Sigmoid colon (tissue), 7 donors: ENCODE data around the gene TP53BP1. TPM values are rescaled to one million over a fixed set of nuclear protein-coding genes. Genes with fewer than 3 reads are reported as not detected.

Experiments used
- DNase-seq: peaks from one replicate; pipeline ENCODE4 v3.0.0-alpha.2; 2019
- H3K27ac ChIP-seq, 4 donors: fragments of 200-600 bp; sonication (generic); one replicate each; pipeline ENCODE4 v1.5.1; 2016 to 2019; ENCODE audit warnings: mild to moderate bottlenecking in 1 of 4
- H3K27me3 ChIP-seq, 3 donors: fragments of 200-600 bp; sonication (generic); one replicate each; pipeline ENCODE4 v1.5.1; 2019; ENCODE audit warnings: mild to moderate bottlenecking in 1 of 3
- H3K36me3 ChIP-seq, 4 donors: fragments of 200-600 bp; sonication (generic); one replicate each; pipeline ENCODE4 v1.5.1; 2016 to 2019
- H3K4me1 ChIP-seq, 4 donors: fragments of 200-600 bp; sonication (generic); one replicate each; pipeline ENCODE4 v1.5.1; 2017 to 2019
- H3K4me3 ChIP-seq, 4 donors: fragments of 200-600 bp; sonication (generic); one replicate each; pipeline ENCODE4 v1.5.1; 2017 to 2019; ENCODE audit warnings: mild to moderate bottlenecking in 2 of 4, moderate library complexity in 1 of 4
- H3K9me3 ChIP-seq, 4 donors: fragments of 200-600 bp in 3 of 4; sonication (generic) in 3 of 4; one replicate each; pipeline versions ENCODE4 v1.5.1 to v1.6.1; 2013 to 2019
- EP300 ChIP-seq, 4 donors: sonication (generic); formaldehyde crosslinking; IDR thresholded peaks; one replicate each; pipeline ENCODE4 v1.6.1; 2017; ENCODE audit warnings: antibody characterized with exemption in 4 of 4
- POLR2A ChIP-seq, 2 donors: fragments of 450-650 bp; IDR thresholded peaks; one replicate each; pipeline ENCODE4 v1.6.1; 2016; ENCODE audit warnings: antibody characterized with exemption in 2 of 2, mild to moderate bottlenecking in 2 of 2, moderate library complexity in 2 of 2
- POLR2AphosphoS5 ChIP-seq, 4 donors: sonication (generic); formaldehyde crosslinking; IDR thresholded peaks; one replicate each; pipeline ENCODE4 v1.6.1; 2017; ENCODE audit warnings: antibody characterized with exemption in 4 of 4
- WGBS, 2 donors: extraction: QIAGEN DNeasy Blood & Tissue Kit; methylation state at CpG; one replicate each; pipeline ENCODE4 v1.1.7; 2013; 5-methylcytosine and 5-hydroxymethylcytosine counted together
- intact Hi-C: fragments of 100-400 bp; cut with DNase I; formaldehyde crosslinking; loops from one replicate; pipeline ENCODE4 v1.15.1; 2023
- polyA plus RNA-seq, 3 donors: library from polyadenylated mRNA; stranded (reverse); fragments of 200-250 nt; gene quantifications; one replicate each; pipeline ENCODE4 v1.2.3, GENCODE V29; 2013
- total RNA-seq, 4 donors: library from RNA; depleted of rRNA; stranded (reverse); fragments of >200 nt; gene quantifications; one replicate each; pipeline ENCODE4 v1.1.0, GENCODE V29; 2016
- TF ChIP-seq, protein P1 (sequence below), 4 experiments: fragments of 450-650 bp in 3 of 4; fragments of 200-600 bp in 1 of 4; IDR thresholded peaks; one replicate each; pipeline ENCODE4 v1.5.1; 2016 to 2019; ENCODE audit warnings: antibody characterized with exemption in 4 of 4, mild to moderate bottlenecking in 3 of 4, moderate library complexity in 2 of 4
- donor health status: healthy with polysubstance abuse.
- donor health status: Bipolar disorder and iron deficiency.
- donor health status: healthy.

Gene TP53BP1
- total and polyA plus RNA-seq, 7 donors: 1.8 to 63.4 (median 38.3) TPM

GRCh38 chr15:43420435-43420834, 72.5 kb downstream of the TP53BP1 start:
- H3K36me3 ChIP-seq: peaks cover 18 to 93% (median 50%) of the 10 kb centered on the region in 4 donors
- 96% methylated on average over 10 of the region's 10 CpGs for WGBS, 2 donors

GRCh38 chr15:43414196-43414595, 78.8 kb downstream of the TP53BP1 start:
- H3K27me3 ChIP-seq: no peaks in the 10 kb centered on the region

More at GRCh38 chr15:43420435-43420834, 72.5 kb downstream of the TP53BP1 start:
- Histone ChIP-seq H3K9me3 (no peaks in the 10 kb centered on the region), H3K4me3 (no peak overlapping the region), H3K27ac (no peak overlapping the region), H3K4me1 (no peaks in the 10 kb centered on the region), H3K27me3 (no peaks in the 10 kb centered on the region)
- no peak for TF ChIP-seq EP300 (IDR thresholded peaks at IDR 0.05)
- intact Hi-C loops: no loop called here
- DNase-seq: no peak

GRCh38 chr15:43412096-43412495, 80.9 kb downstream of the TP53BP1 start:
- H3K36me3 ChIP-seq: peaks cover 20 to 100% (median 60%) of the 10 kb centered on the region in 4 donors
- no peak overlapping the region for H3K4me3 ChIP-seq
- peaks cover 0 to 6% (median 2%) of the 10 kb centered on the region in 4 donors for H3K4me1 ChIP-seq
- DNase-seq: no peak
- TF ChIP-seq POLR2A (IDR thresholded peaks at IDR 0.05): no peak
- no peak for TF ChIP-seq POLR2AphosphoS5 (IDR thresholded peaks at IDR 0.05)
- TF ChIP-seq, protein P1, sequence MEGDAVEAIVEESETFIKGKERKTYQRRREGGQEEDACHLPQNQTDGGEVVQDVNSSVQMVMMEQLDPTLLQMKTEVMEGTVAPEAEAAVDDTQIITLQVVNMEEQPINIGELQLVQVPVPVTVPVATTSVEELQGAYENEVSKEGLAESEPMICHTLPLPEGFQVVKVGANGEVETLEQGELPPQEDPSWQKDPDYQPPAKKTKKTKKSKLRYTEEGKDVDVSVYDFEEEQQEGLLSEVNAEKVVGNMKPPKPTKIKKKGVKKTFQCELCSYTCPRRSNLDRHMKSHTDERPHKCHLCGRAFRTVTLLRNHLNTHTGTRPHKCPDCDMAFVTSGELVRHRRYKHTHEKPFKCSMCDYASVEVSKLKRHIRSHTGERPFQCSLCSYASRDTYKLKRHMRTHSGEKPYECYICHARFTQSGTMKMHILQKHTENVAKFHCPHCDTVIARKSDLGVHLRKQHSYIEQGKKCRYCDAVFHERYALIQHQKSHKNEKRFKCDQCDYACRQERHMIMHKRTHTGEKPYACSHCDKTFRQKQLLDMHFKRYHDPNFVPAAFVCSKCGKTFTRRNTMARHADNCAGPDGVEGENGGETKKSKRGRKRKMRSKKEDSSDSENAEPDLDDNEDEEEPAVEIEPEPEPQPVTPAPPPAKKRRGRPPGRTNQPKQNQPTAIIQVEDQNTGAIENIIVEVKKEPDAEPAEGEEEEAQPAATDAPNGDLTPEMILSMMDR (IDR thresholded peaks at IDR 0.05): no peak
- TF ChIP-seq EP300 (IDR thresholded peaks at IDR 0.05): no peak
- intact Hi-C loops: no loop called here
- H3K27me3 ChIP-seq: no peaks in the 10 kb centered on the region
- H3K27ac ChIP-seq: no peak overlapping the region
- H3K9me3 ChIP-seq: no peaks in the 10 kb centered on the region
- WGBS, 2 donors: 91 to 98% methylated on average over 1 of the region's 1 CpG

More at GRCh38 chr15:43414196-43414595, 78.8 kb downstream of the TP53BP1 start:
- no peak overlapping the region for H3K27ac ChIP-seq
- no peaks in the 10 kb centered on the region for H3K4me1 ChIP-seq
- no peak overlapping the region for H3K4me3 ChIP-seq
- no peak for DNase-seq
- no peaks in the 10 kb centered on the region for H3K9me3 ChIP-seq
- no peak for TF ChIP-seq POLR2AphosphoS5 (IDR thresholded peaks at IDR 0.05)
- intact Hi-C loops: no loop called here
- peaks cover 20 to 97% (median 47%) of the 10 kb centered on the region in 4 donors for H3K36me3 ChIP-seq

DNA sequence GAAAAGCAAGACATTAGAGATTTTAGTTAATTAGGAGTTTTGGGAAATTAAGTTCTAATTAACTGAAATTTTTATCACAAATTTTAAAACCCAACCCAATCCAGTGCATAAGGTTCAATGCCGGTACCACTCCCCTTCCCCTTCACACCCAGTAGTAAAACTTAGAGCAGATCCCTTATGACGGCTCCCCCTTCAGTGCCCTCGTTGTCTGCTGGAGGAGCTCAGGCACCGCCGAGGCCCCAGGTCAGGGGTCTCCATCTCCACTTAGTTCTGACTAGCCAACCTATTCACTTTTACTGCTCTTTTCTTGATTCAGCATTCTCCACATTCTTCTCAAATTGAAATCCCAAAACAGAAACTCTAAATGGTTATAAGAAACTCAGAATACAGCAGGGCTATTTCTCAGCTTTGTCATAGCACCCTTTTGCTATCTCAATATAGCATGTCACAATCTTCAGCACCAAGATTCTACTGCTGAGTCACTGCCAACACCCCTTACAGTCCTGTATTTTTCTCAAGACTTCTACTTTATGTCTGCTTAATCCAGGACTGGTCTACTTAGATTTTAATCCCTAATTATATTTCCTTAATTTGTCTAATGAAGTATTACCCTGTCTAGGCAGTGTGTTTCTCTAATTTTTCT, 82.3 kb downstream of the TP53BP1 start:
- Histone ChIP-seq H3K27ac (no peak overlapping the region), H3K4me1 (peaks cover 0 to 20% (median 14%) of the 10 kb centered on the region in 4 donors), H3K4me3 (no peak overlapping the region), H3K36me3 (peaks cover 20 to 86% (median 50%) of the 10 kb centered on the region in 4 donors), H3K9me3 (no peaks in the 10 kb centered on the region), H3K27me3 (no peaks in the 10 kb centered on the region)
- DNase-seq: no peak
- intact Hi-C loops: no loop called here
- 92% methylated on average over 5 of the region's 5 CpGs for WGBS, 2 donors
- TF ChIP-seq POLR2A (IDR thresholded peaks at IDR 0.05) (no peak), EP300 (IDR thresholded peaks at IDR 0.05) (no peak), POLR2AphosphoS5 (IDR thresholded peaks at IDR 0.05) (no peak)
- TF ChIP-seq, protein P1 (IDR thresholded peaks at IDR 0.05): no peak

DNA sequence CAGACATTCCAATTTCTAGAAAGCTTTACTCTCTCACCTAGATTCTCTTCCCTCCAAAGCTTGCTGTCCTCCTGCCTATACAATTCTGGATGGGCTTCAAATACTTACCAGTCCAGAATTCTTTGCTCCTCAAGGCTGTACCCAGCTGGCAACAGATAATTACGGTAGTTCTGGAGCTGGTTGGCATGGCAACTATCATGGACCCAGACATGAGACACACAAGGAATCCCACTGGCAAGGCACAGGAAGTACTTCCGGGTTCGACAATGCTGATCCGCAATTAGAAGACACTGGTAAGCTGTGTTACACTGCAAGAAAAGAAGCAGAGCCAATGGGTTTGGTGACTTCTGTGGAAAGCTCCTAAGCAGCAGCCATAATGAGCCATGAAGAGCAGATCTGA, 84.2 kb downstream of the TP53BP1 start:
- Histone ChIP-seq H3K36me3 (peaks cover 9 to 86% (median 46%) of the 10 kb centered on the region in 4 donors), H3K4me3 (no peak overlapping the region), H3K27ac (no peak overlapping the region), H3K4me1 (peaks cover 0 to 21% (median 14%) of the 10 kb centered on the region in 4 donors), H3K27me3 (no peaks in the 10 kb centered on the region), H3K9me3 (no peaks in the 10 kb centered on the region)
- TF ChIP-seq EP300 (IDR thresholded peaks at IDR 0.05): no peak
- no peak for TF ChIP-seq POLR2A (IDR thresholded peaks at IDR 0.05)
- TF ChIP-seq POLR2AphosphoS5 (IDR thresholded peaks at IDR 0.05): no peak
- TF ChIP-seq, protein P1 (IDR thresholded peaks at IDR 0.05): no peak
- WGBS, 2 donors: 85 to 92% methylated on average over 4 of the region's 4 CpGs
- intact Hi-C loops: loop anchor here (10.0 kb wide), 1 partner anchor 56 kb away; no protein-coding TSS in a partner anchor
- no peak for DNase-seq
